ENCODE results near the gene DNAJC5.

The DNAJC5 gene

DNA sequence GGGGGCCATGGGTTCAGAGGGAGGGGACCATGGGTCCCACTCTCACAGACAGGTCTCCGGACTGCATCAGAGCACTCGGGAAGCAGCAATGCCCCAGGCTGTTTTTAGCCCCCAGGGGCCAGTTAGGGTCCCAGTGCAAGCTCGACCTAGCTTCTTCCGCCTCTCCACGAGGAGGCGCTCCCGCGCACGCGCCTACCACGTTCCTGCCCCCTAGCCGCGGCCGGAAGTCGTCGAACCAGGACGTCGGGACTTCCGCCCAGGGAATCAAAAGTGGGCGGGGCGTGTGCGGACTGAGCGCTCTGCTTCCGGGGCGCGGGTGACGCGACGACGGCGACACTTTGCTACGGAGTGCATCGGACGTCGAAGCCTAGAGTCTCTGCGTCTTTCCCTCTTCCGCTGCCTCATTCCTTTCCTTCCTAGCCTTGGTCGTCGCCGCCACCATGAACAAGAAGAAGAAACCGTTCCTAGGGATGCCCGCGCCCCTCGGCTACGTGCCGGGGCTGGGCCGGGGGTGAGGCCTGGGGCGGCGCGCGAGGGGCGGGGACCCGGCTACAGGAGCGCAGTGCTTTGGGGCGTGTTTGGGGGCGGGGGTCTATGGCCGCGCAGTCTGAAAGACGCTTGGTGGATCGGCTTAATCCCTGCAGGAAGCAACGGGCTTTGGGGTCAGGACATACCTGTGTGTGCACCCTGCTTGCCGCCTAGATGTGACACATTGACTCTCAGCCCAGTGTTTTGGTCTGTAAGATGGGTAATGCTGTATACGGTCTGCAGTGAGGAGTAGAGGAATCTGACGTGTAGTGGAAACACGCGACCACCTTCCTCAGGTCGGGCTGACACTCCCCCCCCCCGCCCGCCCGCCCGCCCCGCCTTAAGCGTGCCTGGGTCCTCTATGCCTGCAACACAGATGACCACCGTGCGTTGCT lies 86.1 kb downstream of the DNAJC5 start, which contains the start of gene PRPF6:
Gene PRPF6, plus strand, starts transcription at position 327 of the 923 bp plus-strand sequence. Its CDS starts 114 bp downstream, at position 441.
- peak; percentile 85 to 91 for DNase-seq (ENCODE audit: low read depth in 2 of 2)

DNA sequence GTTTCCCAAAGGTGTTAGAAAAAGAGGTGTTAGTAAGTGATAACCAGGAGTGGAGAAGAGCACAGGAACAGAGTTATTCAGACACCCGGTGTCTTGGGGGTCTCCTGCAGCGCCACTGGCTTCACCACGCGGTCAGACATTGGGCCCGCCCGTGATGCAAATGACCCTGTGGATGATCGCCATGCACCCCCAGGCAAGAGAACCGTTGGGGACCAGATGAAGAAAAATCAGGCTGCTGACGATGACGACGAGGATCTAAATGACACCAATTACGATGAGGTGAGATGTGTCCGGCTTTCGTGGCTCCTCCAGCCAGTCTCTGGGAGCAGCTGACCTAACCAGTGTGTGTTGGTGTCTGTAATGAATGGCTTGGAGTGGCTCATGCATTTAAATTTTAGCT lies 88.0 kb downstream of the DNAJC5 start:
- no peak for DNase-seq (ENCODE audit: low read depth in 2 of 2)

All from stimulated activated CD4-positive, alpha-beta T cell treated with anti-CD3 and anti-CD28 coated beads, Interleukin-1b, Interleukin-23, amount 100 ng/mL, for 1 hour (primary cell).